HEK293 (cell line): Measurements from ENCODE around the gene FOXN3.

Source experiments
- CTCF ChIA-PET: fragments of 350-600 bp; formaldehyde crosslinking; extraction: SDS; loops from one replicate; lab custom pipeline; 2021; ENCODE audit warnings: antibody characterized with exemption; lab: Yijun Ruan, JAX
- POLR2A ChIA-PET: fragments of 300-600 bp; formaldehyde crosslinking; extraction: SDS; loops from one replicate; lab custom pipeline; 2020; ENCODE audit warnings: antibody characterized with exemption, inconsistent platforms; lab: Yijun Ruan, JAX
- H3K27ac ChIP-seq: fragments of 200-500 bp; sonication (Bioruptor generic); 2 replicates; pipeline ENCODE4 v1.5.1; 2014; ENCODE audit warnings: low read depth, low read length, control low read depth, inconsistent platforms; ENCODE audit errors: extremely low read depth
- H3K36me3 ChIP-seq, 2 experiments: fragments of 200-500 bp in 1 of 2; sonication (Bioruptor generic) in 1 of 2; 1 replicate in 1 of 2; 2 replicates in 1 of 2; pipeline ENCODE4 v1.5.1; 2014 to 2017; ENCODE audit warnings: inconsistent platforms in 2 of 2, low read length in 2 of 2; ENCODE audit not compliant: control insufficient read depth in 2 of 2, insufficient read depth in 1 of 2
- H3K4me1 ChIP-seq: fragments of 200-500 bp; sonication (Bioruptor generic); 2 replicates; pipeline ENCODE4 v1.5.1; 2014; ENCODE audit warnings: mild to moderate bottlenecking, low read length, inconsistent platforms; ENCODE audit not compliant: control insufficient read depth, insufficient read depth
- H3K4me3 ChIP-seq: 2 replicates; pipeline ENCODE4 v1.5.1; 2011; ENCODE audit warnings: low read depth, mild to moderate bottlenecking, control low read depth, low read length, moderate library complexity
- H3K9me3 ChIP-seq: fragments of 200-500 bp; sonication (Bioruptor generic); 2 replicates; pipeline ENCODE4 v1.5.1; 2014; ENCODE audit warnings: low read depth, low read length, inconsistent platforms; ENCODE audit not compliant: control insufficient read depth, insufficient read depth
- HOXC10 ChIP-seq: sonication (generic); formaldehyde crosslinking; IDR thresholded peaks from 2 replicates; pipeline ENCODE4 v1.8.1; 2023; ENCODE audit warnings: mild to moderate bottlenecking, missing genetic modification reagents
- KLF10 ChIP-seq: fragments of 450-650 bp; IDR thresholded peaks from 2 replicates; pipeline ENCODE4 v1.5.1; 2018; ENCODE audit warnings: missing biosample characterization, mild to moderate bottlenecking, missing genetic modification characterization
- KLF9 ChIP-seq: fragments of 450-650 bp; formaldehyde crosslinking; IDR thresholded peaks from 2 replicates; pipeline ENCODE4 v1.5.1; 2016; ENCODE audit warnings: missing biosample characterization, missing genetic modification characterization, low read depth
- SALL2 ChIP-seq: fragments of 450-650 bp; formaldehyde crosslinking; IDR thresholded peaks from 2 replicates; pipeline ENCODE4 v1.5.0; 2017; ENCODE audit warnings: missing biosample characterization, mild to moderate bottlenecking, missing genetic modification characterization, borderline replicate concordance
- ZBTB48 ChIP-seq: fragments of 450-650 bp; formaldehyde crosslinking; IDR thresholded peaks from 2 replicates; pipeline ENCODE4 v1.5.1; 2016; ENCODE audit warnings: missing biosample characterization, missing genetic modification characterization
- ZFP41 ChIP-seq: fragments of 450-650 bp; formaldehyde crosslinking; IDR thresholded peaks from 2 replicates; pipeline ENCODE4 v1.5.1; 2016; ENCODE audit warnings: missing biosample characterization, missing genetic modification characterization, borderline replicate concordance
- ZNF19 ChIP-seq: fragments of 450-650 bp; formaldehyde crosslinking; IDR thresholded peaks from 2 replicates; pipeline ENCODE4; 2016; ENCODE audit warnings: missing biosample characterization, missing genetic modification characterization, low read depth
- ZNF292 ChIP-seq: fragments of 450-650 bp; formaldehyde crosslinking; IDR thresholded peaks from 2 replicates; pipeline ENCODE4 v1.5.1; 2016; ENCODE audit warnings: low read depth, missing biosample characterization, missing genetic modification characterization, borderline replicate concordance
- ZNF335 ChIP-seq: fragments of 450-650 bp; formaldehyde crosslinking; conservative IDR thresholded peaks from 2 replicates; pipeline ENCODE4 v1.5.1; 2016; ENCODE audit warnings: missing biosample characterization, missing genetic modification characterization
- ZNF514 ChIP-seq: fragments of 450-650 bp; formaldehyde crosslinking; IDR thresholded peaks from 2 replicates; pipeline ENCODE4 v1.5.1; 2016; ENCODE audit warnings: missing biosample characterization, missing genetic modification characterization
- ZNF521 ChIP-seq: fragments of 450-650 bp; formaldehyde crosslinking; IDR thresholded peaks from 2 replicates; pipeline ENCODE4 v1.5.1; 2017; ENCODE audit warnings: missing biosample characterization, mild to moderate bottlenecking, missing genetic modification characterization
- ZNF677 ChIP-seq: fragments of 450-650 bp; IDR thresholded peaks from 2 replicates; pipeline ENCODE4 v1.5.0; 2018; ENCODE audit warnings: missing biosample characterization, mild to moderate bottlenecking, missing genetic modification characterization, moderate library complexity
- ZSCAN5A ChIP-seq: fragments of 450-650 bp; formaldehyde crosslinking; IDR thresholded peaks from 2 replicates; pipeline ENCODE4 v1.5.1; 2016; ENCODE audit warnings: missing biosample characterization, missing genetic modification characterization
- TF ChIP-seq, protein P1 (sequence below): fragments of 450-650 bp; formaldehyde crosslinking; IDR thresholded peaks from 2 replicates; pipeline ENCODE4 v1.5.1; 2016; ENCODE audit warnings: missing biosample characterization, missing genetic modification characterization
- TF ChIP-seq, protein P2 (sequence below): fragments of 450-650 bp; formaldehyde crosslinking; conservative IDR thresholded peaks from 2 replicates; pipeline ENCODE4 v1.5.1; 2016; ENCODE audit warnings: low read depth, missing biosample characterization, missing genetic modification characterization
- TF ChIP-seq, protein P3 (sequence below): fragments of 450-650 bp; formaldehyde crosslinking; IDR thresholded peaks from 2 replicates; pipeline ENCODE4 v1.5.1; 2016; ENCODE audit warnings: missing biosample characterization, missing genetic modification characterization

FOXN3 gene

GRCh38 chr14:89296281-89296745, 120.7 kb downstream of the FOXN3 start:
- TF ChIP-seq, protein P1, sequence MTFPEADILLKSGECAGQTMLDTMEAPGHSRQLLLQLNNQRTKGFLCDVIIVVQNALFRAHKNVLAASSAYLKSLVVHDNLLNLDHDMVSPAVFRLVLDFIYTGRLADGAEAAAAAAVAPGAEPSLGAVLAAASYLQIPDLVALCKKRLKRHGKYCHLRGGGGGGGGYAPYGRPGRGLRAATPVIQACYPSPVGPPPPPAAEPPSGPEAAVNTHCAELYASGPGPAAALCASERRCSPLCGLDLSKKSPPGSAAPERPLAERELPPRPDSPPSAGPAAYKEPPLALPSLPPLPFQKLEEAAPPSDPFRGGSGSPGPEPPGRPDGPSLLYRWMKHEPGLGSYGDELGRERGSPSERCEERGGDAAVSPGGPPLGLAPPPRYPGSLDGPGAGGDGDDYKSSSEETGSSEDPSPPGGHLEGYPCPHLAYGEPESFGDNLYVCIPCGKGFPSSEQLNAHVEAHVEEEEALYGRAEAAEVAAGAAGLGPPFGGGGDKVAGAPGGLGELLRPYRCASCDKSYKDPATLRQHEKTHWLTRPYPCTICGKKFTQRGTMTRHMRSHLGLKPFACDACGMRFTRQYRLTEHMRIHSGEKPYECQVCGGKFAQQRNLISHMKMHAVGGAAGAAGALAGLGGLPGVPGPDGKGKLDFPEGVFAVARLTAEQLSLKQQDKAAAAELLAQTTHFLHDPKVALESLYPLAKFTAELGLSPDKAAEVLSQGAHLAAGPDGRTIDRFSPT (tag by site-specific recombination), result no peak
- TF ChIP-seq KLF10 (tag by site-specific recombination) (no peak), ZNF521 (tag by site-specific recombination) (no peak), ZNF677 (tag by site-specific recombination) (no peak), ZBTB48 (tag by site-specific recombination) (no peak), HOXC10 (CRISPR knock-in tag) (no peak), ZFP41 (tag by site-specific recombination) (no peak), ZNF19 (tag by site-specific recombination) (no peak), ZNF514 (tag by site-specific recombination) (no peak), KLF9 (no peak), ZNF335 (tag by site-specific recombination) (no peak), SALL2 (no peak), ZNF292 (tag by site-specific recombination) (no peak), ZSCAN5A (tag by site-specific recombination) (no peak)
- TF ChIP-seq, protein P2, sequence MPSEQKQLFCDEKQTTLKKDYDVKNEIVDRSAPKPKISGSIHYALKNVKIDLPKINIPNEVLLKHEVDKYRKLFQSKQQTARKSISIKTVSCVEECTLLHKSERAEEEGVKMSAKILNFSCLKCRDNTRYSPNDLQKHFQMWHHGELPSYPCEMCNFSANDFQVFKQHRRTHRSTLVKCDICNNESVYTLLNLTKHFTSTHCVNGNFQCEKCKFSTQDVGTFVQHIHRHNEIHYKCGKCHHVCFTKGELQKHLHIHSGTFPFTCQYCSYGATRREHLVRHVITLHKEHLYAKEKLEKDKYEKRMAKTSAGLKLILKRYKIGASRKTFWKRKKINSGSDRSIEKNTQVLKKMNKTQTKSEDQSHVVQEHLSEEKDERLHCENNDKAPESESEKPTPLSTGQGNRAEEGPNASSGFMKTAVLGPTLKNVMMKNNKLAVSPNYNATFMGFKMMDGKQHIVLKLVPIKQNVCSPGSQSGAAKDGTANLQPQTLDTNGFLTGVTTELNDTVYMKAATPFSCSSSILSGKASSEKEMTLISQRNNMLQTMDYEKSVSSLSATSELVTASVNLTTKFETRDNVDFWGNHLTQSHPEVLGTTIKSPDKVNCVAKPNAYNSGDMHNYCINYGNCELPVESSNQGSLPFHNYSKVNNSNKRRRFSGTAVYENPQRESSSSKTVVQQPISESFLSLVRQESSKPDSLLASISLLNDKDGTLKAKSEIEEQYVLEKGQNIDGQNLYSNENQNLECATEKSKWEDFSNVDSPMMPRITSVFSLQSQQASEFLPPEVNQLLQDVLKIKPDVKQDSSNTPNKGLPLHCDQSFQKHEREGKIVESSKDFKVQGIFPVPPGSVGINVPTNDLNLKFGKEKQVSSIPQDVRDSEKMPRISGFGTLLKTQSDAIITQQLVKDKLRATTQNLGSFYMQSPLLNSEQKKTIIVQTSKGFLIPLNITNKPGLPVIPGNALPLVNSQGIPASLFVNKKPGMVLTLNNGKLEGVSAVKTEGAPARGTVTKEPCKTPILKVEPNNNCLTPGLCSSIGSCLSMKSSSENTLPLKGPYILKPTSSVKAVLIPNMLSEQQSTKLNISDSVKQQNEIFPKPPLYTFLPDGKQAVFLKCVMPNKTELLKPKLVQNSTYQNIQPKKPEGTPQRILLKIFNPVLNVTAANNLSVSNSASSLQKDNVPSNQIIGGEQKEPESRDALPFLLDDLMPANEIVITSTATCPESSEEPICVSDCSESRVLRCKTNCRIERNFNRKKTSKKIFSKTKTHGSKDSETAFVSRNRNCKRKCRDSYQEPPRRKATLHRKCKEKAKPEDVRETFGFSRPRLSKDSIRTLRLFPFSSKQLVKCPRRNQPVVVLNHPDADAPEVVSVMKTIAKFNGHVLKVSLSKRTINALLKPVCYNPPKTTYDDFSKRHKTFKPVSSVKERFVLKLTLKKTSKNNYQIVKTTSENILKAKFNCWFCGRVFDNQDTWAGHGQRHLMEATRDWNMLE (tag by site-specific recombination), result no peak
- TF ChIP-seq, protein P3, sequence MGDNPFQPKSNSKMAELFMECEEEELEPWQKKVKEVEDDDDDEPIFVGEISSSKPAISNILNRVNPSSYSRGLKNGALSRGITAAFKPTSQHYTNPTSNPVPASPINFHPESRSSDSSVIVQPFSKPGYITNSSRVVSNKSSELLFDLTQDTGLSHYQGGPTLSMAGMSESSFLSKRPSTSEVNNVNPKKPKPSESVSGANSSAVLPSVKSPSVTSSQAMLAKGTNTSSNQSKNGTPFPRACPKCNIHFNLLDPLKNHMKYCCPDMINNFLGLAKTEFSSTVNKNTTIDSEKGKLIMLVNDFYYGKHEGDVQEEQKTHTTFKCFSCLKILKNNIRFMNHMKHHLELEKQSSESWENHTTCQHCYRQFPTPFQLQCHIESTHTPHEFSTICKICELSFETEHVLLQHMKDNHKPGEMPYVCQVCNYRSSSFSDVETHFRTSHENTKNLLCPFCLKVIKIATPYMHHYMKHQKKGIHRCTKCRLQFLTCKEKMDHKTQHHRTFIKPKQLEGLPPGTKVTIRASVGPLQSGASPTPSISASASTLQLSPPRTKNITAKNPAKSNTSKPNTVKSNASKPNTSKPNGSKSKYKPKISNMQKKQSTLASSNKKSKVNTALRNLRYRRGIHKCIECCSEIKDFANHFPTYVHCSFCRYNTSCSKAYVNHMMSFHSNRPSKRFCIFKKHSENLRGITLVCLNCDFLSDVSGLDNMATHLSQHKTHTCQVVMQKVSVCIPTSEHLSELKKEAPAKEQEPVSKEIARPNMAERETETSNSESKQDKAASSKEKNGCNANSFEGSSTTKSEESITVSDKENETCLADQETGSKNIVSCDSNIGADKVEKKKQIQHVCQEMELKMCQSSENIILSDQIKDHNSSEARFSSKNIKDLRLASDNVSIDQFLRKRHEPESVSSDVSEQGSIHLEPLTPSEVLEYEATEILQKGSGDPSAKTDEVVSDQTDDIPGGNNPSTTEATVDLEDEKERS (tag by site-specific recombination), result no peak
- TF ChIP-seq, all 188 proteins: peak for 0
- Histone ChIP-seq H3K36me3 (no peaks in the 10 kb centered on the region; a peak in 1 of 3 replicates), H3K4me1 (no peaks in the 10 kb centered on the region), H3K4me3 (no peak overlapping the region), H3K27ac (no peak overlapping the region), H3K9me3 (no peaks in the 10 kb centered on the region)
- POLR2A ChIA-PET, result no interaction called here
- CTCF ChIA-PET, result no interaction called here
